ENCODE data around the gene SPNS2.

Gene SPNS2

DNA sequence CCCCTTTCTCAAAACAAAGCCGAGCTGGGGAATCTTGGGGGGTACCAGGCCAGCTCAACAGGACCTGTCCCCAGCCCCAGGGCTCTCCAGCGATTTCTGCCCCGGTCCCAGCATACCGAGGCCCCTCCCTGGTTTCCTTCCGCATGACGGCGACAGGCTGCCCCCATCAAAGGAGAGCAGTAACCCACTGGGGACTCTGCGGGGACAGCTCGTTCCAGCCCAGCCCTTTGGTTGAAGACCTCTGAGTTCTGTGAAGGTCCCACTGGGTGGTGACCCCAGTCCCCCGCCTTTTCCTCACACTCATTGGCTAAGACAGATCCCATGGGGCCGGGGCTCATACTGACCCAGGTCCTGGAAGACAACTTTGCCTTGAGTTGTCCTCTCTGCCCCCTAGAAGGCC, 89.7 kb downstream of the SPNS2 start:
- no peak for DNase-seq (ENCODE audit: low read depth)
